ENCODE data around the gene LSM4. TPM values are rescaled to one million over a fixed set of nuclear protein-coding genes. Genes with fewer than 3 reads are reported as not detected.

The LSM4 gene
- total and polyA plus RNA-seq, 10 of the 15 experiments (the other 5 are each of a cell fraction or from before 2014, with no cell fraction given), result 12.6 to 652 (median 217) TPM

DNA sequence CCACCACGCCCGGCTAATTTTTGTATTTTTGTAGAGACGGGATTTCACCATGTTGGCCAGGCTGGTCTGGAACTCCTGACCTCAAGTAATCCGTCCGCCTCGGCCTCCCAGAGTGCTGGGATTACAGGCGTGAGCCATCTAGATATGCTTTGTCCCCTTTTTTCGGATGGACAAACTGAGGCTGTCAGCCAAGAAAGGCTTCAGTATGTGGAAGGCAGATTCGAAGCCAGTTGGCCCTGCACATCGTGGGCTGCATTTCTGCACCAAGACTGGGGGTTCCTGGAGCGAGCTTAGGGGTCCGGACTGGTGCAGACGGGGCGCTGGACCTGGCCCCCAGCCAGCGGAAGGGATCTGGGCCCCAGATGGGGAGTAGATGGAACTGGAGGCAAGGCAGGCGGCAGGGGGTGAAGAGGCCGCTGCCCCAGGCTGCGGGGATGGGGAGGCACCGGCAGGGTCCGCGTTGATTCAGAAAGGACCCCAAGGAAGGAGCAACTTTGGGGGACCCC, 31.8 kb downstream of the LSM4 start (continued):
- no peak for TF ChIP-seq NFYA (IDR thresholded peaks at IDR 0.05; ENCODE audit: borderline replicate concordance, low read depth, low read length)
- TF ChIP-seq, protein P1, sequence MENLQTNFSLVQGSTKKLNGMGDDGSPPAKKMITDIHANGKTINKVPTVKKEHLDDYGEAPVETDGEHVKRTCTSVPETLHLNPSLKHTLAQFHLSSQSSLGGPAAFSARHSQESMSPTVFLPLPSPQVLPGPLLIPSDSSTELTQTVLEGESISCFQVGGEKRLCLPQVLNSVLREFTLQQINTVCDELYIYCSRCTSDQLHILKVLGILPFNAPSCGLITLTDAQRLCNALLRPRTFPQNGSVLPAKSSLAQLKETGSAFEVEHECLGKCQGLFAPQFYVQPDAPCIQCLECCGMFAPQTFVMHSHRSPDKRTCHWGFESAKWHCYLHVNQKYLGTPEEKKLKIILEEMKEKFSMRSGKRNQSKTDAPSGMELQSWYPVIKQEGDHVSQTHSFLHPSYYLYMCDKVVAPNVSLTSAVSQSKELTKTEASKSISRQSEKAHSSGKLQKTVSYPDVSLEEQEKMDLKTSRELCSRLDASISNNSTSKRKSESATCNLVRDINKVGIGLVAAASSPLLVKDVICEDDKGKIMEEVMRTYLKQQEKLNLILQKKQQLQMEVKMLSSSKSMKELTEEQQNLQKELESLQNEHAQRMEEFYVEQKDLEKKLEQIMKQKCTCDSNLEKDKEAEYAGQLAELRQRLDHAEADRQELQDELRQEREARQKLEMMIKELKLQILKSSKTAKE (IDR thresholded peaks at IDR 0.05; ENCODE audit: low read depth, poor library complexity, severe bottlenecking), result no peak
- TF ChIP-seq, protein P2, sequence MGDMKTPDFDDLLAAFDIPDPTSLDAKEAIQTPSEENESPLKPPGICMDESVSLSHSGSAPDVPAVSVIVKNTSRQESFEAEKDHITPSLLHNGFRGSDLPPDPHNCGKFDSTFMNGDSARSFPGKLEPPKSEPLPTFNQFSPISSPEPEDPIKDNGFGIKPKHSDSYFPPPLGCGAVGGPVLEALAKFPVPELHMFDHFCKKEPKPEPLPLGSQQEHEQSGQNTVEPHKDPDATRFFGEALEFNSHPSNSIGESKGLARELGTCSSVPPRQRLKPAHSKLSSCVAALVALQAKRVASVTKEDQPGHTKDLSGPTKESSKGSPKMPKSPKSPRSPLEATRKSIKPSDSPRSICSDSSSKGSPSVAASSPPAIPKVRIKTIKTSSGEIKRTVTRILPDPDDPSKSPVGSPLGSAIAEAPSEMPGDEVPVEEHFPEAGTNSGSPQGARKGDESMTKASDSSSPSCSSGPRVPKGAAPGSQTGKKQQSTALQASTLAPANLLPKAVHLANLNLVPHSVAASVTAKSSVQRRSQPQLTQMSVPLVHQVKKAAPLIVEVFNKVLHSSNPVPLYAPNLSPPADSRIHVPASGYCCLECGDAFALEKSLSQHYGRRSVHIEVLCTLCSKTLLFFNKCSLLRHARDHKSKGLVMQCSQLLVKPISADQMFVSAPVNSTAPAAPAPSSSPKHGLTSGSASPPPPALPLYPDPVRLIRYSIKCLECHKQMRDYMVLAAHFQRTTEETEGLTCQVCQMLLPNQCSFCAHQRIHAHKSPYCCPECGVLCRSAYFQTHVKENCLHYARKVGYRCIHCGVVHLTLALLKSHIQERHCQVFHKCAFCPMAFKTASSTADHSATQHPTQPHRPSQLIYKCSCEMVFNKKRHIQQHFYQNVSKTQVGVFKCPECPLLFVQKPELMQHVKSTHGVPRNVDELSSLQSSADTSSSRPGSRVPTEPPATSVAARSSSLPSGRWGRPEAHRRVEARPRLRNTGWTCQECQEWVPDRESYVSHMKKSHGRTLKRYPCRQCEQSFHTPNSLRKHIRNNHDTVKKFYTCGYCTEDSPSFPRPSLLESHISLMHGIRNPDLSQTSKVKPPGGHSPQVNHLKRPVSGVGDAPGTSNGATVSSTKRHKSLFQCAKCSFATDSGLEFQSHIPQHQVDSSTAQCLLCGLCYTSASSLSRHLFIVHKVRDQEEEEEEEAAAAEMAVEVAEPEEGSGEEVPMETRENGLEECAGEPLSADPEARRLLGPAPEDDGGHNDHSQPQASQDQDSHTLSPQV (IDR thresholded peaks at IDR 0.05), result no peak
- TF ChIP-seq SUZ12 (IDR thresholded peaks at IDR 0.05; ENCODE audit: unreplicated experiment), result no peak
- no peak for TF ChIP-seq HCFC1 (IDR thresholded peaks at IDR 0.05; ENCODE audit: low read length)
- TF ChIP-seq WRNIP1 (IDR thresholded peaks at IDR 0.05; ENCODE audit: borderline replicate concordance, low read depth, low read length), result no peak
- TF ChIP-seq KAT2A (conservative IDR thresholded peaks at IDR 0.05; ENCODE audit: control insufficient read depth, low read depth, low read length), result no peak
- TF ChIP-seq PAX8 (IDR thresholded peaks at IDR 0.05), result no peak
- no peak for TF ChIP-seq SREBF1 (IDR thresholded peaks at IDR 0.05; ENCODE audit: low read length)
- TF ChIP-seq MYC (IDR thresholded peaks at IDR 0.05; ENCODE audit: insufficient read depth, insufficient read length, insufficient replicate concordance, low read length, severe bottlenecking), result no peak
- peak; percentile 34 for TF ChIP-seq HDAC6 (IDR thresholded peaks at IDR 0.05; ENCODE audit: unreplicated experiment)
